Uterus (tissue), 4 donors: Measurements from ENCODE around the gene MAML2. TPM values are rescaled to one million over a fixed set of nuclear protein-coding genes. Genes with fewer than 3 reads are reported as not detected.

ENCODE experiments used
- DNase-seq, 2 donors: peaks; one replicate each; pipeline ENCODE4 v3.0.0-alpha.2; 2019 to 2020
- H3K27ac ChIP-seq, 2 donors: fragments of 200-600 bp; sonication (generic); 1 replicate in 1 of 2; 2 replicates in 1 of 2; pipeline ENCODE4 v1.5.1; 2016 to 2018
- H3K27me3 ChIP-seq, 2 donors: fragments of 200-600 bp; sonication (generic); one replicate each; pipeline ENCODE4 v1.5.1; 2018 to 2019; ENCODE audit warnings: control low read depth in 1 of 2
- H3K36me3 ChIP-seq, 2 donors: fragments of 200-600 bp; sonication (generic); one replicate each; pipeline ENCODE4 v1.5.1; 2019; ENCODE audit warnings: control low read depth in 1 of 2
- H3K4me1 ChIP-seq, 2 donors: fragments of 200-600 bp; sonication (generic); one replicate each; pipeline ENCODE4 v1.5.1; 2018 to 2019; ENCODE audit warnings: control low read depth in 1 of 2
- H3K4me3 ChIP-seq, 2 donors: fragments of 200-600 bp; sonication (generic); 1 replicate in 1 of 2; 2 replicates in 1 of 2; pipeline ENCODE4 v1.5.1; 2018 to 2019; ENCODE audit warnings: mild to moderate bottlenecking in 1 of 2
- H3K9me3 ChIP-seq, 2 donors: fragments of 200-600 bp; sonication (generic); one replicate each; pipeline ENCODE4 v1.5.1; 2019; ENCODE audit warnings: control low read depth in 1 of 2
- CTCF ChIP-seq, 4 experiments: fragments of 200-600 bp in 2 of 4; fragments of 450-650 bp in 2 of 4; sonication (generic) in 2 of 4; IDR thresholded peaks; one replicate each; pipeline ENCODE4 v1.5.1; 2016 to 2019; ENCODE audit warnings: antibody characterized with exemption in 4 of 4, mild to moderate bottlenecking in 2 of 4, moderate library complexity in 1 of 4
- POLR2A ChIP-seq, 2 donors: fragments of 450-650 bp; IDR thresholded peaks; one replicate each; pipeline ENCODE4 v1.6.1; 2016; ENCODE audit warnings: antibody characterized with exemption in 2 of 2, mild to moderate bottlenecking in 1 of 2, moderate library complexity in 1 of 2
- intact Hi-C: fragments of 100-400 bp; cut with DNase I; formaldehyde crosslinking; loops from one replicate; pipeline ENCODE4 v1.15.1; 2023; ENCODE audit warnings: low total_unique reads
- total RNA-seq, 4 donors: library from RNA; depleted of rRNA in 3 of 4; stranded (reverse); fragments of >200 nt in 3 of 4; gene quantifications; one replicate each; pipeline versions ENCODE4 v1.1.0 to v1.2.4, GENCODE V29; 2014 to 2023
- donor health status: DM: yes; HTN: yes; CAD: no.

MAML2 gene
- total RNA-seq, 4 donors from 2014 or later = 8.2 to 35.9 (median 19.8) TPM

GRCh38 chr11:96191752-96192151 is 151.2 kb downstream of the MAML2 start:
- no peaks in the 10 kb centered on the region for H3K27me3 ChIP-seq
- no peak for DNase-seq
- H3K4me1 ChIP-seq = peaks cover 0 to 9% of the 10 kb centered on the region in 2 donors
- no peaks in the 10 kb centered on the region for H3K36me3 ChIP-seq
- H3K9me3 ChIP-seq = no peaks in the 10 kb centered on the region
- H3K27ac ChIP-seq = no peak overlapping the region
- intact Hi-C loops = no loop called here
- no peak for TF ChIP-seq CTCF (IDR thresholded peaks at IDR 0.05)
- H3K4me3 ChIP-seq = no peak overlapping the region

GRCh38 chr11:96189351-96189750 is 153.6 kb downstream of the MAML2 start:
- no peaks in the 10 kb centered on the region for H3K9me3 ChIP-seq
- TF ChIP-seq CTCF (IDR thresholded peaks at IDR 0.05) (no peak), POLR2A (IDR thresholded peaks at IDR 0.05) (no peak)
- intact Hi-C loops = no loop called here
- peak overlapping the region in 1 of 2 donors; percentile 29 for H3K27ac ChIP-seq
- no peaks in the 10 kb centered on the region for H3K27me3 ChIP-seq
- no peaks in the 10 kb centered on the region for H3K36me3 ChIP-seq
- no peak overlapping the region for H3K4me3 ChIP-seq
- peaks cover 0 to 9% of the 10 kb centered on the region in 2 donors for H3K4me1 ChIP-seq
- DNase-seq = no peak

DNA sequence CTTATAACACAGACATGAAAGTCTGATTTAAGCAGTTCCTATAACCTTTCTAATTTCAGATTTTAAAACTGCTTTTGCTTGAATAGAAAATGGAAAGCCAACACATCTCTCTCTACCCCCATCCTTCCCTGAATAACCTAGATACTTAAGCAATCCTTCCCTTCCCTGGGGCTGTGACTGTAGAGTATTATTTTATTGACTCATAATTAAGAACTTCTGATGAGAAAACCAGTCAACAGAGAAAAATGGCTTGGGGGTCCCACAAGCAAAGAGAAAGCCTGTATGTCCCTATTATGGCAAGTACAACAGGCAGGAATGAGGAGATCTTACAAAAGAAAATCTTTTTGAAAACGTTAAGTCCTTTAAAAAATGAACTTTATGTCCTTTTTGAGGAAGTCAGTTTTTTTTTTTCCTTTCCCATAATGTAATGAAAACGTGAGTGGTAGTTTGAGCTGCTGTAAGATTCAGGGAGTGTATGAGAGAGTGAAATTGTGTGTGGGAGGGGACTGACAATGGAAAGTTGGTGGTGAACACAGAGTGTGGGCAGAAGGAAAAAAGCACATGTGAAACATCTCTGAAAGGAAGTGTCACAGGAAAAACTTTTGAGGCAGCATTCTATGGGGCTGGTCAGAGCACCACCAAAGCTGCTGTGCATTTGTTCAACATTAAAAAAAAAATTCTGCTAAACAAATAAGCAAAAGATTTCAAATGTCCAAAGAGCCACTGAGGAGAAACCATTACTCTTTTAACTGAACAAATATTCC is 154.6 kb downstream of the MAML2 start:
- no peaks in the 10 kb centered on the region for H3K36me3 ChIP-seq
- DNase-seq = no peak
- TF ChIP-seq CTCF (IDR thresholded peaks at IDR 0.05) (no peak), POLR2A (IDR thresholded peaks at IDR 0.05) (no peak)
- no peaks in the 10 kb centered on the region for H3K9me3 ChIP-seq
- no peaks in the 10 kb centered on the region for H3K27me3 ChIP-seq
- H3K4me3 ChIP-seq = no peak overlapping the region
- peak overlapping the region; percentile 29 to 54 for H3K27ac ChIP-seq
- H3K4me1 ChIP-seq = peaks cover 0 to 9% of the 10 kb centered on the region in 2 donors
- intact Hi-C loops = no loop called here

DNA sequence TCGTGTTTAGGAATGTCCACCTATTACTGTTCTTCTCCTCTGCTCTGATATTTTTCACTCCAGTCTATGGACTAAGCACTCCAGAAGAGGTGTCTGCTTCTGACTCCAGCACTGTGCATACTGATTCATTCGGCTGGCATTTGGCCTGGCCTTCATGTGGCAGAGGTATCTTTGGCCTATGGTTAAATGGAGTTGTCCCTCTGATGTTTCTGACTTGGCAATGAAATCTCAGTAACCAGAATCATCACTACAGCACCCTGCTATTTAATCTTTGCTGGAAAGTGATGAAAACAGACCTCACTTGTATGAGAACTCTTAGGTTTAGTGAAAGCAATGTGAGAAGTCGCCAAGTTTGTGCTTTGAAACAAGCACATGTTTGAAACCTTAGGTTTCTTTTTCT is 155.2 kb downstream of the MAML2 start:
- H3K4me1 ChIP-seq = peaks cover 0 to 9% of the 10 kb centered on the region in 2 donors
- H3K4me3 ChIP-seq = no peak overlapping the region
- H3K27me3 ChIP-seq = no peaks in the 10 kb centered on the region
- TF ChIP-seq POLR2A (IDR thresholded peaks at IDR 0.05) (no peak), CTCF (IDR thresholded peaks at IDR 0.05) (no peak)
- intact Hi-C loops = no loop called here
- peak in 1 of 2 donors; percentile 35 for DNase-seq
- no peaks in the 10 kb centered on the region for H3K9me3 ChIP-seq
- no peaks in the 10 kb centered on the region for H3K36me3 ChIP-seq
- H3K27ac ChIP-seq = peak overlapping the region; percentile 29 to 54

DNA sequence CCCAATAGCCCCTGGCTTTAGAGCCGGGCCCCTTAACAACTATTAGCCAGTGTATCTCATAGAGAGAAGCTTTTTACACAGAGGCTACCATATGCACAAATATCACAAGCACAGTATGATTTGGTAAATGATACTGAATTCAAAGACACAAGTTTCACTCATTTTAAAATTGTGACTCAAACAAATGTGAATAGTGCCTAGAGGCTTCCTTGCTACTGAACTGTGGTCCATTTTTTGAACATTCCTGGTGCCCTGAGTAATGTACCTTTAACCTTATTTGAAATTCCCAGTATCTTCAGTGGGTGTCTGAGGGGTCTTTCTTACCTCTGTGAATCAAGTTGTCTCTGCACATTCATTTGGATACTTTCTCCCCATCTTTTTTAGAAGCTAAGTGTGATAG is 156.2 kb downstream of the MAML2 start:
- no peak overlapping the region for H3K27ac ChIP-seq
- H3K36me3 ChIP-seq = no peaks in the 10 kb centered on the region
- H3K4me3 ChIP-seq = no peak overlapping the region
- DNase-seq = no peak
- no peak for TF ChIP-seq CTCF (IDR thresholded peaks at IDR 0.05)
- no peak for TF ChIP-seq POLR2A (IDR thresholded peaks at IDR 0.05)
- no peaks in the 10 kb centered on the region for H3K9me3 ChIP-seq
- intact Hi-C loops = no loop called here
- H3K4me1 ChIP-seq = peaks cover 0 to 9% of the 10 kb centered on the region in 2 donors
- H3K27me3 ChIP-seq = no peaks in the 10 kb centered on the region
